Measurements from ENCODE around the gene MYMX.

MYMX gene

DNA sequence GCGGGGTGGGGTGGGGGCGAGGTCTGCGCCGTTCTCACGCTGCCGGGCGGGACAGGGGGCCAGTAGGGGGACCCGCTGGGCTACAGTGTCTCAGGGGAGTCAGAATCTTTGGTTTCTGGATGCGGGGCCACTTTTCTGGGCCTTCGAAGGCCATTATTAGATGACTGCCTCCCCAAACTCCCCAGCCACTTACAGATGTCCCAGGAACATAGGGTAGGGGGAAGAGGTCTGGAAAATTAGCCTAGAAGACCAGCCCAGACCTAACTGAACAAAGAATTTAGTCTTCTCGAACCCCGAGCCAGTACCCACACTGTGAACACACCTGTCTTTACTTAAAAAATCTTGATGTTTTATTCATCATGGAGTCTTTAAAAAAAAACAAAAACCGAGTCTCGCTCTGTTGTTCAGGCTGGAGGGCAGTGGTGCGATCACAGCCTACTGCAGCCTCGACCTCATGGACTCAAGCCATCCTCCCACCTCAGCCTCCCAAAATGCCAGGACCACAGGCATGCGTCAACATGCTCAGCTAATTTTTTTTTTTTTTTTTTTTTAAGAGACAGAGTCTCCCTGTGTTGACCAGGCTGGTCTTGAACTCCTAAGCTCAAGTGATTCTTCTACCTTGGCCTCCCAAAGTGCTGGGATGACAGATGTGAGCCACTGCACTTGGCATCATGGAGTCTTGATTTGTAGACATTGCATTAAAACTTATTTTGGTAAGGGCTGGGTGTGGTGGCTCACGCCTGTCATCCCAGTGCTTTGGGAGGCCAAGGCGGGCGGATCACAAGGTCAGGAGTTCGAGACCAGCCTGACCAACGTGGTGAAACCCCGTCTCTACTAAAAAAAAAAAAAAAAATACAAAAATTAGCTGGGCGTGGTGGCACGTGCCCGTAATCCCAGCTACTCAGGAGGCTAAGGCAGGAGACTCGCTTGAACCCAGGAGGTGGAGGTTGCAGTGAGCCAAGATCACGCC, 3.4 kb downstream of the MYMX start:
- Histone ChIP-seq H3K9me3 (replicated peaks in 1 of 11) (no peaks in the 10 kb centered on the region), H3K4me1 (peaks cover 62 to 82% (median 71%) of the 10 kb centered on the region in 10 experiments), H3K27ac (no peak overlapping the region; a peak in 1 of 22 replicates), H3K4me3 (peak overlapping the region in 4 of 10 experiments; percentile 46 to 65 (median 52); a peak in 8 of 20 replicates), H3K4me2 (peak overlapping the region; percentile 79 to 98 (median 92); a peak in 21 of 22 replicates), H3K27me3 (peaks cover 0 to 9% (median 0%) of the 10 kb centered on the region in 11 experiments; a peak in 1 of 22 replicates), H3K9ac (peak overlapping the region in 3 of 11 experiments; percentile 44 to 72 (median 59); a peak in 4 of 22 replicates), H3K36me3 (no peaks in the 10 kb centered on the region), H4K20me1 (peaks cover 6 to 14% (median 10%) of the 10 kb centered on the region in 11 experiments; a peak in 15 of 22 replicates)
- TF ChIP-seq Cebpa-rat (IDR thresholded peaks at IDR 0.05) = no peak

- Histone ChIP-seq H3K9me3 (replicated peaks in 1 of 11) (no peaks in the 10 kb centered on the region), H3K9ac (peak overlapping the region in 2 of 11 experiments; percentile 33 to 49; a peak in 3 of 22 replicates), H3K4me1 (peaks cover 70 to 88% (median 79%) of the 10 kb centered on the region in 10 experiments), H3K27ac (peak overlapping the region in 1 of 11 experiments; percentile 6; a peak in 2 of 22 replicates), H3K27me3 (peaks cover 0 to 9% (median 0%) of the 10 kb centered on the region in 11 experiments; a peak in 1 of 22 replicates), H4K20me1 (peaks cover 14 to 22% (median 18%) of the 10 kb centered on the region in 11 experiments; a peak in 17 of 22 replicates), H3K4me2 (peak overlapping the region in 4 of 11 experiments; percentile 70 to 88 (median 75); a peak in 6 of 22 replicates), H3K4me3 (no peak overlapping the region), H3K36me3 (no peaks in the 10 kb centered on the region)
- TF ChIP-seq Cebpa-rat (IDR thresholded peaks at IDR 0.05) = no peak
These were observed 4.2 kb downstream of the MYMX start for GRCh38 chr6:44220913-44221290.

- Histone ChIP-seq H3K9ac (peak overlapping the region in 3 of 11 experiments; percentile 23 to 49 (median 33); a peak in 5 of 22 replicates), H3K4me3 (peak overlapping the region in 1 of 10 experiments; percentile 25; a peak in 1 of 20 replicates), H3K36me3 (no peaks in the 10 kb centered on the region), H3K9me3 (replicated peaks in 1 of 11) (no peaks in the 10 kb centered on the region), H3K4me1 (peaks cover 70 to 88% (median 81%) of the 10 kb centered on the region in 10 experiments), H3K4me2 (peak overlapping the region; percentile 46 to 88 (median 66)), H3K27me3 (peaks cover 0 to 9% (median 0%) of the 10 kb centered on the region in 11 experiments; a peak in 1 of 22 replicates), H3K27ac (peak overlapping the region in 4 of 11 experiments; percentile 6 to 41 (median 23); a peak in 3 of 22 replicates), H4K20me1 (peaks cover 17 to 27% (median 22%) of the 10 kb centered on the region in 11 experiments; a peak in 17 of 22 replicates)
- TF ChIP-seq Cebpa-rat (IDR thresholded peaks at IDR 0.05) = no peak
These were observed 4.7 kb downstream of the MYMX start for GRCh38 chr6:44221291-44221960.

GRCh38 chr6:44221961-44222335, 5.2 kb downstream of the MYMX start:
- Histone ChIP-seq H3K27me3 (peaks cover 0 to 9% (median 0%) of the 10 kb centered on the region in 11 experiments; a peak in 1 of 22 replicates), H3K36me3 (no peaks in the 10 kb centered on the region), H3K9me3 (replicated peaks in 1 of 11) (no peaks in the 10 kb centered on the region), H3K4me1 (peaks cover 70 to 88% (median 81%) of the 10 kb centered on the region in 10 experiments), H3K4me2 (peak overlapping the region; percentile 46 to 98 (median 74)), H4K20me1 (peaks cover 18 to 33% (median 28%) of the 10 kb centered on the region in 11 experiments; a peak in 17 of 22 replicates), H3K4me3 (peak overlapping the region in 1 of 10 experiments; percentile 25; a peak in 1 of 20 replicates), H3K9ac (peak overlapping the region in 2 of 11 experiments; percentile 23 to 49; a peak in 3 of 22 replicates), H3K27ac (peak overlapping the region in 3 of 11 experiments; percentile 20 to 41 (median 26); a peak in 2 of 22 replicates)
- TF ChIP-seq Cebpa-rat (IDR thresholded peaks at IDR 0.05) = no peak

GRCh38 chr6:44222486-44223318, 6.0 kb downstream of the MYMX start:
- peak overlapping the region; percentile 42 to 76 (median 68); a peak in 18 of 20 replicates for H3K4me3 ChIP-seq
- peaks cover 72 to 86% (median 79%) of the 10 kb centered on the region in 10 experiments for H3K4me1 ChIP-seq
- H3K9ac ChIP-seq = peak overlapping the region; percentile 2 to 83 (median 64); a peak in 16 of 22 replicates

GRCh38 chr6:44223319-44224028, 6.7 kb downstream of the MYMX start, which contains the start of gene SLC29A1:
Gene SLC29A1 (plus strand): TSS chr6:44223595. CDS start chr6:44227314, 3,719 bp downstream.
- H3K4me1 ChIP-seq = peaks cover 66 to 78% (median 72%) of the 10 kb centered on the region in 10 experiments

More at GRCh38 chr6:44222486-44223318, 6.0 kb downstream of the MYMX start:
- Histone ChIP-seq H3K27ac (peak overlapping the region in 2 of 11 experiments; percentile 4 to 30; a peak in 2 of 22 replicates), H3K36me3 (peaks cover 0 to 6% (median 0%) of the 10 kb centered on the region in 11 experiments; a peak in 2 of 22 replicates), H3K4me2 (peak overlapping the region; percentile 88 to 98 (median 95)), H3K27me3 (peaks cover 0 to 9% (median 0%) of the 10 kb centered on the region in 11 experiments; a peak in 1 of 22 replicates), H4K20me1 (peaks cover 21 to 40% (median 33%) of the 10 kb centered on the region in 11 experiments; a peak in 17 of 22 replicates), H3K9me3 (replicated peaks in 1 of 11) (no peaks in the 10 kb centered on the region)
- no peak for TF ChIP-seq Cebpa-rat (IDR thresholded peaks at IDR 0.05)

More at GRCh38 chr6:44223319-44224028, 6.7 kb downstream of the MYMX start, which contains the start of gene SLC29A1:
- peaks cover 0 to 14% (median 5%) of the 10 kb centered on the region in 11 experiments; a peak in 7 of 22 replicates for H3K36me3 ChIP-seq
- H3K4me3 ChIP-seq = peak within 1 kb of the TSS; percentile 54 to 76 (median 68)
- H4K20me1 ChIP-seq = peaks cover 21 to 48% (median 34%) of the 10 kb centered on the region in 11 experiments; a peak in 17 of 22 replicates
- TF ChIP-seq Cebpa-rat (IDR thresholded peaks at IDR 0.05) = no peak
- peak within 1 kb of the TSS; percentile 88 to 98 (median 95) for H3K4me2 ChIP-seq
- peak within 1 kb of the TSS in 8 of 11 experiments; percentile 57 to 76 (median 68); a peak in 14 of 22 replicates for H3K27ac ChIP-seq
- peak within 1 kb of the TSS; percentile 57 to 83 (median 78); a peak in 21 of 22 replicates for H3K9ac ChIP-seq
- no peaks in the 10 kb centered on the region for H3K9me3 ChIP-seq (replicated peaks in 1 of 11)
- peaks cover 0 to 9% (median 0%) of the 10 kb centered on the region in 11 experiments; a peak in 1 of 22 replicates for H3K27me3 ChIP-seq

Measured in BLaER1 treated with 17β-estradiol and CSF1 and Interleukin-3, amounts not matched to agents 10 nM and 100 nM (cell line).